ENCODE measurements around the gene ZNF605.
A peak's percentile ranks its signal among the peaks of the same experiment; 100 is the strongest.
"Not testable (repeated sequence)": the region's sequence is repeated elsewhere in the genome, so short reads cannot be mapped to it uniquely, and the experiment has no call there.

Gene ZNF605

GRCh38 chr12:132972374-132972773, 16.3 kb upstream of the ZNF605 start:
- Histone ChIP-seq H3K36me3 (replicated peaks) (no peaks in the 10 kb centered on the region), H3K27ac (no peak overlapping the region), H3K27me3 (replicated peaks) (no peaks in the 10 kb centered on the region), H3K4me3 (ENCODE audit: low read depth, low read length) (no peak overlapping the region)
- in situ Hi-C loops (cut with HindIII; ENCODE audit: low pct_ligation_motif_present, low sequenced_read_pairs): no loop called here
- TF ChIP-seq CTCF (IDR thresholded peaks at IDR 0.05; ENCODE audit: low read depth, low read length, missing control alignments): no peak
- DNase-seq: no peak

GRCh38 chr12:132967736-132968135, 11.6 kb upstream of the ZNF605 start:
- Histone ChIP-seq H3K27me3 (replicated peaks) (no peaks in the 10 kb centered on the region), H3K36me3 (replicated peaks) (no peaks in the 10 kb centered on the region), H3K27ac (no peak overlapping the region), H3K4me3 (ENCODE audit: low read depth, low read length) (no peak overlapping the region)
- in situ Hi-C loops (cut with HindIII; ENCODE audit: low pct_ligation_motif_present, low sequenced_read_pairs): no loop called here
- no peak for DNase-seq
- TF ChIP-seq CTCF (IDR thresholded peaks at IDR 0.05; ENCODE audit: low read depth, low read length, missing control alignments): no peak

GRCh38 chr12:132966676-132967415, 10.7 kb upstream of the ZNF605 start:
- DNase-seq: no peak
- no peak overlapping the region for H3K4me3 ChIP-seq (ENCODE audit: low read depth, low read length)
- no peaks in the 10 kb centered on the region for H3K36me3 ChIP-seq (replicated peaks)
- H3K27me3 ChIP-seq (replicated peaks): no peaks in the 10 kb centered on the region
- H3K27ac ChIP-seq: no peak overlapping the region
- in situ Hi-C loops (cut with HindIII; ENCODE audit: low pct_ligation_motif_present, low sequenced_read_pairs): no loop called here
- no peak for TF ChIP-seq CTCF (IDR thresholded peaks at IDR 0.05; ENCODE audit: low read depth, low read length, missing control alignments)

- no peak overlapping the region for H3K4me3 ChIP-seq (ENCODE audit: low read depth, low read length)
- no peak for DNase-seq
- no peaks in the 10 kb centered on the region for H3K27me3 ChIP-seq (replicated peaks)
- no peaks in the 10 kb centered on the region for H3K36me3 ChIP-seq (replicated peaks)
- H3K27ac ChIP-seq: no peak overlapping the region
- in situ Hi-C loops (cut with HindIII; ENCODE audit: low pct_ligation_motif_present, low sequenced_read_pairs): no loop called here
- no peak for TF ChIP-seq CTCF (IDR thresholded peaks at IDR 0.05; ENCODE audit: low read depth, low read length, missing control alignments)
Observed at GRCh38 chr12:132965796-132966195, 9.7 kb upstream of the ZNF605 start.

- H3K4me3 ChIP-seq (ENCODE audit: low read depth, low read length); H3K36me3 ChIP-seq (replicated peaks); DNase-seq; in situ Hi-C loops (cut with HindIII; ENCODE audit: low pct_ligation_motif_present, low sequenced_read_pairs); H3K27me3 ChIP-seq (replicated peaks); H3K27ac ChIP-seq: not testable (repeated sequence)
- TF ChIP-seq CTCF (IDR thresholded peaks at IDR 0.05; ENCODE audit: low read depth, low read length, missing control alignments): peak; percentile 45
Observed at GRCh38 chr12:132963947-132964346, 7.8 kb upstream of the ZNF605 start.

GRCh38 chr12:132961790-132962189, 5.7 kb upstream of the ZNF605 start:
- H3K27me3 ChIP-seq (replicated peaks); in situ Hi-C loops (cut with HindIII; ENCODE audit: low pct_ligation_motif_present, low sequenced_read_pairs); H3K36me3 ChIP-seq (replicated peaks); H3K4me3 ChIP-seq (ENCODE audit: low read depth, low read length); H3K27ac ChIP-seq; DNase-seq: not testable (repeated sequence)

Measured in brain microvascular endothelial cell (primary cell).